Type B pancreatic cell (in vitro differentiated cells): ENCODE data around the gene HSD11B1. TPM values are rescaled to one million over a fixed set of nuclear protein-coding genes. Genes with fewer than 3 reads are reported as not detected.

Experiments
- DNase-seq: peaks from one replicate; pipeline ENCODE4 v3.0.0; 2021; ENCODE audit warnings: mixed read lengths; ENCODE audit not compliant: unreplicated experiment; ENCODE audit errors: extremely low spot score
- H3K27ac Mint-ChIP-seq: 2 replicates; pipeline ENCODE4 v1.8.0; 2021; ENCODE audit warnings: mild to moderate bottlenecking, mixed read lengths
- H3K27me3 Mint-ChIP-seq: 2 replicates; pipeline ENCODE4 v1.8.0; 2021; ENCODE audit warnings: mixed read lengths
- H3K36me3 Mint-ChIP-seq: 2 replicates; pipeline ENCODE4 v1.8.0; 2021; ENCODE audit warnings: mixed read lengths
- H3K4me1 Mint-ChIP-seq: one replicate; pipeline ENCODE4 v1.8.0; 2021; ENCODE audit warnings: mixed read lengths; ENCODE audit not compliant: unreplicated experiment
- H3K4me3 Mint-ChIP-seq: 2 replicates; pipeline ENCODE4 v1.8.0; 2021; ENCODE audit warnings: mild to moderate bottlenecking, mixed read lengths
- H3K9me3 Mint-ChIP-seq: 2 replicates; pipeline ENCODE4 v1.8.0; 2021; ENCODE audit warnings: mixed read lengths
- total RNA-seq: library from RNA; stranded (reverse); gene quantifications from 2 replicates; pipeline ENCODE4 v1.2.1, GENCODE V29; 2021; ENCODE audit warnings: low replicate concordance
- TF ChIP-seq, protein P1 (sequence below): fragments of 200-600 bp; sonication (generic); conservative IDR thresholded peaks from 2 replicates; pipeline ENCODE4 v1.5.0; 2021; ENCODE audit warnings: antibody characterized with exemption, mild to moderate bottlenecking

Gene HSD11B1
- total RNA-seq, 1 donor from 2014 or later = not detected

DNA sequence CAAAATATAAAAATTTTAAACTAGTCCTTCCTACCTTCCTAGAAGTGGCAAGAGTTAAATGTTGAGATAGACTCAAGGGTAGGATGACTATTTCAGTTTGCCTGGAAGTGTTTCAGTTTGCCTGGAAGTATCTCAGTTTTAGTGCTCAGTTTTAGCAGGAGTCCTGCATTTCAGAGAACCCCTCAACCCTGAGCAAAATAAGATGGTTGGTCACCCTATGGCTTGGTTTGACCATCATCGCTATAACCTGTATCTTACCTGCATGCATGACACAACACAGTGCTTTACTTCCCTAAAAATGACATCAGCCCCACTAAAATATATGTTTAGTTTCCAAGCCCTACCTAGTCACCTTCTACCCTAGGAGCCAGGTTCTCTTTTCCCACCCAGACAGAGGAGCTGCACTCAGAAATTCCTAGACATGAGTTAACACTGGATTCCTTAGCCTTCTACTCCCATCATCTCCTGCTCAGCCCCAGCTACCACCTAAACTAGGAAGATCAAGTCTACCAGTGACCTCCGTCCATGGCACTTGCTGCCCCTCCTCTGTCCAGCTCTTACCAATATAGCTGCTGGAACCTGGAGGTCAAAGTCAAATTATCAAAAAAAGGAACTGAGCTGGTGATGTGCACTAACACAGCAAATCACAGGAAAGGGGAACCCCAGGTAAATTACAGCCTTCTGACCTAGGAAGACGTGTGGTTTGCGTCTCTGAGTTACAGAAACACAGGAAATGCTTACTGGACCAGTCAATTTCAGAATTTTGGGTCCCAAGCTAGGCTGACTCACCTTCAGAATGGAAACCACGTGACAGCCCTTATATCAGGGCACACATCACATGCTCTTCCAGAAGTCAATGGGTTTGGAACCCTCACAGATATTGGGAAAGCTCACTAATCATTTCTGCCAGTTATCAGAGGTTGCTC is 31.7 kb upstream of the HSD11B1 start:
- Mint-ChIP-seq H3K4me1 (peaks cover 17% of the 10 kb centered on the region), H3K27me3 (peaks cover 80% of the 10 kb centered on the region), H3K9me3 (peaks cover 5% of the 10 kb centered on the region), H3K27ac (no peak overlapping the region), H3K4me3 (no peak overlapping the region), H3K36me3 (peaks cover 3% of the 10 kb centered on the region)
- DNase-seq = no peak
- TF ChIP-seq, protein P1, sequence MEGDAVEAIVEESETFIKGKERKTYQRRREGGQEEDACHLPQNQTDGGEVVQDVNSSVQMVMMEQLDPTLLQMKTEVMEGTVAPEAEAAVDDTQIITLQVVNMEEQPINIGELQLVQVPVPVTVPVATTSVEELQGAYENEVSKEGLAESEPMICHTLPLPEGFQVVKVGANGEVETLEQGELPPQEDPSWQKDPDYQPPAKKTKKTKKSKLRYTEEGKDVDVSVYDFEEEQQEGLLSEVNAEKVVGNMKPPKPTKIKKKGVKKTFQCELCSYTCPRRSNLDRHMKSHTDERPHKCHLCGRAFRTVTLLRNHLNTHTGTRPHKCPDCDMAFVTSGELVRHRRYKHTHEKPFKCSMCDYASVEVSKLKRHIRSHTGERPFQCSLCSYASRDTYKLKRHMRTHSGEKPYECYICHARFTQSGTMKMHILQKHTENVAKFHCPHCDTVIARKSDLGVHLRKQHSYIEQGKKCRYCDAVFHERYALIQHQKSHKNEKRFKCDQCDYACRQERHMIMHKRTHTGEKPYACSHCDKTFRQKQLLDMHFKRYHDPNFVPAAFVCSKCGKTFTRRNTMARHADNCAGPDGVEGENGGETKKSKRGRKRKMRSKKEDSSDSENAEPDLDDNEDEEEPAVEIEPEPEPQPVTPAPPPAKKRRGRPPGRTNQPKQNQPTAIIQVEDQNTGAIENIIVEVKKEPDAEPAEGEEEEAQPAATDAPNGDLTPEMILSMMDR = no peak

DNA sequence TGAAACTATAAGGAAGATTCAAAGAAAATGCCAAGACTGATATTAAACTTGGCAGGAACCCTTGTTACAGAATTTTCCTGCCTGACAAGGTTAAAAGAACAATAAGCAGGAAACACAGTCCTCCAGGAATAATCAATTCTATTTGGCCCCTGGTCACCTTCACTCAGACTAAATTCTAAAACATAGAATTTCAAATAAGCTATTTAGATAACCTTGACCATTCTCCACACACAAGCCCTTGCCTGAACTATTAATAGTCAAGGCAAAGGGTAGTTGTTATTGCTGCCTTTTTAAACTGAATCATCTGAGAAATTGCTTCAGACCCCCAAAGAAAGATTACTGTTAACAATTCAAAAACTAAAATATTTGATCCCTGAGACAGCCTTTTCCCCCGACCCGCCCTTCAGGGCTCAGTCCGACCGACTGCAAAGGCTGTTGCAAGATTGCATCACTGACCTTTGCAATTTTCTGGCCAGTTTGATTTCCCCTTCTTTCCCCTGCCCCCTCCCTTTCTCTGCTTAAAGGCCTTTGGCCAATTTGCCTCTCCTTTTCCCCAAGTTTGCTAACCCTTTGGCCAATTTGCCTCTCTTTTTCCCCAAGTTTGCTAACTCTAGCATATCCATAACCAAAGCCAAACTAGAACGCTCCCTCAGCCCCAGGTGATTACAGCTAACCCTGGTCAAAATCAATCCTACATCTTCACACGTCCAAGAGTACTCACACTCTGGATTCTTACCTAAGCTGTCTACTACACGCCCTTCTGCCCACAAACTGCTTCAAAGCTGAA is 30.8 kb upstream of the HSD11B1 start:
- peak overlapping the region; percentile 4 for H3K27ac Mint-ChIP-seq
- H3K36me3 Mint-ChIP-seq = peaks cover 3% of the 10 kb centered on the region
- peaks cover 87% of the 10 kb centered on the region for H3K27me3 Mint-ChIP-seq
- peaks cover 17% of the 10 kb centered on the region for H3K4me1 Mint-ChIP-seq
- peak overlapping the region; percentile 85 for H3K4me3 Mint-ChIP-seq
- TF ChIP-seq, protein P1 = no peak
- H3K9me3 Mint-ChIP-seq = peaks cover 5% of the 10 kb centered on the region
- DNase-seq = no peak

DNA sequence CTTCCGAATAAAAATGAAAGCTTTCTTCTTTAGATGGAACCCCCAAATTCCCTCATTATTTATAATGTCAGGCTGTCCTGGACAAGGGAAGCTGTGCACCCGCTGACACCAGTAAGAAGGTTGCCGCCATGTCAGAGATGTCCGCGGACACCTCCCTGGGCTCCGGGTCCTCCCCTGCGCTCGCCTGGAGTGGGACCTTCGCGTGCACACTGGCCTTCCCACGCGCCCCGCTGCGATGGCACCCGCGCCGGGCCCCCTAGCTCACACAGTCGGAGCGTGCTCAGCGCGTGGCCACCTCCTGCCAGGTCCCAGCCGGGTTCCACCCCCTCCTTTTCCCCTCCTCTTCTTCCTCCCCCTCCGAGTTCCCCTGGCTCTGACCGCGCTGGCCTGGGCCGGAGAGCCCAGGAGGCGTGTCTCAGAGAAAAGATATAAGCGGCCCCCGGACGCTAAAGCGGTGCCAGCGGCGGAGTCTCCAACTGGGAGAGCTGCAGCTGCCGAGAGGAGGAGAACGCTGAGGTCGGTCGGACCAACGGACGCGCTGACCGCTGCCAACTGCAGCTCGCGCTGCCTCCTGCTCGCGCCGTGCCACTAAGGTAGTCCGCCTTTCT is 29.6 kb upstream of the HSD11B1 start, which contains the start of gene G0S2:
G0S2 (plus strand) TSS at position 456 of the 608 bp plus-strand sequence. CDS start 273 bp downstream, outside the sequence.
- Mint-ChIP-seq H3K27me3 (peaks cover 92% of the 10 kb centered on the region), H3K36me3 (peaks cover 3% of the 10 kb centered on the region), H3K4me3 (peak within 1 kb of the TSS; percentile 85), H3K9me3 (peaks cover 5% of the 10 kb centered on the region), H3K27ac (peak within 1 kb of the TSS; percentile 4), H3K4me1 (peaks cover 17% of the 10 kb centered on the region)
- no peak for DNase-seq
- TF ChIP-seq, protein P1 = no peak

DNA sequence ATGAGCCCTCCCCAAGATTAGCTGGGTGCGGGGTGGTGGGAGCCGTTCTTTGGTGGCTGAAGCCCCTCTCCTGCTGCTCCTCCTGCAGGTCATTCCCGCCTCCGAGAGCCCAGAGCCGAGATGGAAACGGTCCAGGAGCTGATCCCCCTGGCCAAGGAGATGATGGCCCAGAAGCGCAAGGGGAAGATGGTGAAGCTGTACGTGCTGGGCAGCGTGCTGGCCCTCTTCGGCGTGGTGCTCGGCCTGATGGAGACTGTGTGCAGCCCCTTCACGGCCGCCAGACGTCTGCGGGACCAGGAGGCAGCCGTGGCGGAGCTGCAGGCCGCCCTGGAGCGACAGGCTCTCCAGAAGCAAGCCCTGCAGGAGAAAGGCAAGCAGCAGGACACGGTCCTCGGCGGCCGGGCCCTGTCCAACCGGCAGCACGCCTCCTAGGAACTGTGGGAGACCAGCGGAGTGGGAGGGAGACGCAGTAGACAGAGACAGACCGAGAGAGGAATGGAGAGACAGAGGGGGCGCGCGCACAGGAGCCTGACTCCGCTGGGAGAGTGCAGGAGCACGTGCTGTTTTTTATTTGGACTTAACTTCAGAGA is 29.0 kb upstream of the HSD11B1 start:
- peaks cover 17% of the 10 kb centered on the region for H3K4me1 Mint-ChIP-seq
- H3K9me3 Mint-ChIP-seq = peaks cover 5% of the 10 kb centered on the region

More for the DNA sequence above, 29.0 kb upstream of the HSD11B1 start:
- no peak for DNase-seq
- Mint-ChIP-seq H3K4me3 (peak overlapping the region; percentile 85), H3K27ac (no peak overlapping the region), H3K27me3 (peaks cover 92% of the 10 kb centered on the region), H3K36me3 (peaks cover 3% of the 10 kb centered on the region)
- TF ChIP-seq, protein P1 = peak; percentile 19
